Stimulated activated CD4-positive, alpha-beta T cell treated with anti-CD3 and anti-CD28 coated beads, Interleukin-4, amount 100 ng/mL, for 24 hours (primary cell): ENCODE measurements around the gene UBAP1L.
"Not testable (repeated sequence)": the region's sequence is repeated elsewhere in the genome, so short reads cannot be mapped to it uniquely, and the experiment has no call there.

Experiments used
- DNase-seq: peaks from one replicate; pipeline ENCODE4 v3.0.0-alpha.2; 2020

Gene UBAP1L

GRCh38 chr15:65115086-65115485 is at the start of gene UBAP1L:
Gene UBAP1L, minus strand, starts transcription at chr15:65115200. Its CDS starts 8,985 bp downstream, at chr15:65106215.
- no peak for DNase-seq

- DNase-seq: no peak
Observed at GRCh38 chr15:65164139-65164538, 49.1 kb upstream of the UBAP1L start.

DNA sequence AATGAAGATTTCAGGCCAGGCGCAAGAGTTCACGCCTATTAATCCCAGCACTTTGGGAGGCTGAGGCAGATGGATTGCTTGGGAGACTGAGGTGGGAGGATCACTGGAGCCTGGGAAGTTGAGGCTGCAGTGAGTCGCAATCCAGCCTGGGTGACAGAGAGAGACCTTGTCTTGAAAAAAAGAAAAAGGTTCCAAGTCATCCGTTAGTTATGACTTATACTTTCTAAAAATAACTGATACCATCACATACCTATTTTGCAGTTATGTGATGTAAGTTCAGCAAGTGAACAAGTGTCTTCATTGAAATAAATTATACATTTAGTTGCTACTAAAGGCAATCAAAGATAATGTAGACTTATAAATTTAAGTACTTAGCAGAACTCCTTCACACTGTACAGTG is 48.0 kb upstream of the UBAP1L start:
- no peak for DNase-seq

DNA sequence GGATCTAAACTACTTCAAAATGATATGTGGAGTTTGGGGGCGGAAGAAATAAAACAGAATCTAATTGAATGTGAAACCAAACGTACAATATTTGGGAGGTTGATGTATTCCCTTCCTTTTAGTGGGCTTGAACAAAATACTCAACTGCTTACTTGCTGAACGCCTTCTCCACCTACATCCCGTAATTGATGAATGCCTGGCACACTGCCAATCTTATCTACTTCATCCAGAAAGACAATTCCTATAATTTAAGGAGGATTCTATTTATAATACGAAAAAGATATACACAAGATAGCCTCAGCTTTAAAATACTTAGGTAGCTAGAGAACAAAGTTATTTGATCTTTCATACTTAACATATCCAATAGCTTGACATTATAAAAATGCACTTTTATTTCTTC is 41.7 kb upstream of the UBAP1L start:
- no peak for DNase-seq

GRCh38 chr15:65154720-65155119 is 39.7 kb upstream of the UBAP1L start:
- DNase-seq: no peak

GRCh38 chr15:65147902-65148301 is 32.9 kb upstream of the UBAP1L start:
- DNase-seq: no peak

GRCh38 chr15:65146438-65146837 is 31.4 kb upstream of the UBAP1L start:
- no peak for DNase-seq

- DNase-seq: not testable (repeated sequence)
Observed at GRCh38 chr15:65138631-65139030, 23.6 kb upstream of the UBAP1L start.

- DNase-seq: not testable (repeated sequence)
Observed at GRCh38 chr15:65137893-65138292, 22.9 kb upstream of the UBAP1L start.

DNA sequence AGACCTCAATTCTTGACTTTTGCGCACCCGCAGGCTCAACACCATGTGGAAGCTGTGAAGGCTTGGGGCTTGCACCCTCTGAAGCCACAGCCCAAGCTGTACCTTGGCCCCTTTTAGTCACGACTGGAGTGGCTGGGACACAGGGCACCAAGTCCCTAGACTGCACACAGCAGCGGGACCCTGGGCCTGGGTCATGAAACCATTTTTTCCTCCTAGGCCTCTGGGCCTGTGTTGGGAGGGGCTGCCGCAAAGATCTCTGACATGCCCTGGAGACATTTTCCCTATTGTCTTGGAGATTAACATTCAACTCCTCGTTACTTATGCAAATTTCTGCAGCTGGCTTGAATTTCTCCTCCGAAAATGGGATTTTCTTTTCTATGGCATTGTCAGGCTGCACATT is 22.1 kb upstream of the UBAP1L start:
- DNase-seq: not testable (repeated sequence)

- no peak for DNase-seq
Observed at GRCh38 chr15:65134538-65134937, 19.5 kb upstream of the UBAP1L start.

DNA sequence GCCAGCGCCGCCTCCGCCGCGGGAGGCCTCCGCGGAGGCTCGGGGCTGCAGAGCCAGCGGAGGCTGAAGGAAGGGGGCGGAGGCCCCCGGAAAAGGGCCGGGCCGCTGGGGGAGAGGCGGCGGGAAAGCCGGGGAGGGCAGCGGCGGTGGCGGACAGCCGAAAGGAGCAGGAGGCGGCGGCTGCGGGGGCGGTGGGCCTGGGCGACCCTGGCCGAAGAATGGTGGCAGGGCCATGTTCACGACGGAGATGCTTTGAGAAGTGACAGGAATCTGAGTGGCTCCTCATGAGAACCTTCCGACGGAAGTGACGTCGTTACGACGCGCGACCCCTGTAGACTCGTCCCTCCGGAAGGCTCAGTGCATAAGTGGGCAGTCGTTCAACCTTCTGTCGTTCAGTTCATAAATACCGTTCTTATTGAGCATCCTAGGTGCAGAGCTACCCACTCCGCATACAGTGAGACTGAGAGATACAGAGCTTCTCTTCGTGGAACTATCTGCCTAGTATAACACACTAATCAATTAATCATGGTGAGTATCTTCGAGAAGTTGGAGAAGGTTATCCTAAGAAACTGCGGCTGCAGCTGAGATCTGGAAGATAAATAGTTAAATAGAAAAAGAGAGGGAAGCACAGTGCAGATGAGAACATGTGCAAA is 18.7 kb upstream of the UBAP1L start, which contains the start of gene PDCD7:
TSS of gene PDCD7 (minus strand) at position 261 of the 653 bp plus-strand sequence. CDS start at position 234, 27 bp downstream.
- peak; percentile 84 for DNase-seq

DNA sequence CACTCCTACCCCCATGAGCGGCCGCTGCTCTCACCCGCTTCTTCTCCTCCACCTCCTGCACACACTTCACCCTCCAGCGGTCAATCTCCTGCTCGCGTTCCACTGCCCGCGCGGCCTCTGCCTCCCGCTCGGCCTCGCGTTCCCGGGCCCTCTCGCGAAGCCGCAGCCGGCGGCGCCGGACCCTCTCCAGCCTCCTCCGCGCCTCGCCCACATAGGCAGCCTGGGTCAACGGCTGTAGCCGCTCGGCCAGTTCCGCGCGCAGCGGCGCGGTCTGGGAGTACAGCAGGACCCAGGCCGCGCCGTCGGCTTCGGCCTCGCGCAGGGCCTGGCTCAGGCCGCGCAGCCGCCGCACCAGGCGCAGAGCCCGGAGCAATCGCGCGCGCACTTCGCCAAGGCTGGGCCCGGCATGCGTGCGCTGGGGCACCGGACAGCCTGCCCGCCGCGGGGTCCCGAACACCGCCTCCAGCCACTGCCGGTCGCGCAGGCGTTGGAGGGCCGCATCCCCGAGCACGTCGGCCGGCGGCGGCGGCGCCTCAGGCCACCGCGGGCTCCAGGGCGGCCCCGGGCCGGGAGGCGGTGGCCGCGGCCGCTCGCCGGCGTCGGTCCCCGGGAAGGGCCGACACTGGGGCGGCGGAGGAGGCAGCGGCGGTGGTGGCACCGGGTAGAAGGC is 18.0 kb upstream of the UBAP1L start:
- DNase-seq: peak; percentile 11

DNA sequence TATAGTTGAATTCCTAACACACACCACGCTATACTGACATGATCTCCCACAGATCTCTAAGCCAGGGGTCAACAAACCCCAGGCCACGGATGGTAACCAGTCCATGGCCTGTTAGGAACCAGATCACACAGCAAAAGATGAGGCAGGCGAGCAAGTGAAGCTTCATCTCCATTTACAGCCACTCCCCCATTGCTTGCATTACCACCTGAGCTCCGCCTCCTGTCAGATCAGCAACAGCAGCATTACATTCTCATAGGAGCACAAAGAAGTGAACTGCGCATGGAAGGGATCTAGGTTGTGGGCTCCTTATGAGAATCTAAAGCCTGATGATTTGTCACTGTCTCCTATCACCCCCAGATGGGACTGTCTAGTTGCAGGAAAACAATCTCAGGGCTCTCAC is 15.9 kb upstream of the UBAP1L start:
- no peak for DNase-seq

DNA sequence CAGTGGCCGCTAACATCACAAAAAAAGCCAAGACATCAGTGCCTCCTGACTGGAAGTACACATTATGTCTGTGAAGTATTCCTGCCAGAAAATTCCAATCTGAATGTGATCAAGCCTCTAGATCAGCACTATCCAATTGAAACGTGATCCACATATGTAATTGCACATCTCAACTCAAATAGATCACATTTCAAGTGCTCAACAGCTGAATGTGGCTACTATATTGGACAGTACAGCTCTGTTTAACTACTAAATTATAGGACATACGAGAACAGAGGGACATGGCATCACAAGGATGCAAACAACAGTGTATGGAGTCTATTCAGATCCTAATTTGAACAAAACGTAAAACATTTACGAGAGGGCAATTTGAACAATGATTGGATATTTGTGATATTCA is 542 bp upstream of the UBAP1L start:
- DNase-seq: no peak

DNA sequence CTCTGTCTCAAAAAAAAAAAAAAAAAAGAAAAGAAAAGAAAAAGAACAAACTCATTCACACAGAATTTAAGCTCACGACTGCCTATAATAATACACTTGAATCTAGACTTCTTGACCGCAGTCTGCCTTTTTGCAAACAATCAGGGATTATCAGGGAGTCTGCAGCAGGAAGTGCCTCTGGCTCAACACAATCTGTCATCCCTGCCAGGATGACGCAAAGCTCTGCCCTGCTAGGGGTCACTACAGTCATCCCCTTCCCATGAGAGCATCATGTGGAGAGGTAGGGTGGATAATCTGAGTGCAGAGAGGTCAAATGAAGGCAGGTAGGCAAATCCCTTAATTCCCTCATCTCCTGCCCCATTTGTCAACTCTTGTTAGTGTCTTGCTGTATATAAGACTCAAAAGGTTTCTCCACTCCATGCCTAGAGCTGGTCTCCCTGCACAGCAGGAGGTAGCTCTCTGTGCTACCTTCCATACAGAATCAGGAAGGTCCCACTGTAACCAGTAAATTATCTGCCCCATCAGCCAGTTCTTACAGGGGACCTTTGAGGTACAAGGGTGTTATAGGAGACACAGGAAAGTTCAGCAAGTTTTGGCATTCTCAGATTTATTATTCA is 4.2 kb downstream of the UBAP1L start:
- DNase-seq: no peak

DNA sequence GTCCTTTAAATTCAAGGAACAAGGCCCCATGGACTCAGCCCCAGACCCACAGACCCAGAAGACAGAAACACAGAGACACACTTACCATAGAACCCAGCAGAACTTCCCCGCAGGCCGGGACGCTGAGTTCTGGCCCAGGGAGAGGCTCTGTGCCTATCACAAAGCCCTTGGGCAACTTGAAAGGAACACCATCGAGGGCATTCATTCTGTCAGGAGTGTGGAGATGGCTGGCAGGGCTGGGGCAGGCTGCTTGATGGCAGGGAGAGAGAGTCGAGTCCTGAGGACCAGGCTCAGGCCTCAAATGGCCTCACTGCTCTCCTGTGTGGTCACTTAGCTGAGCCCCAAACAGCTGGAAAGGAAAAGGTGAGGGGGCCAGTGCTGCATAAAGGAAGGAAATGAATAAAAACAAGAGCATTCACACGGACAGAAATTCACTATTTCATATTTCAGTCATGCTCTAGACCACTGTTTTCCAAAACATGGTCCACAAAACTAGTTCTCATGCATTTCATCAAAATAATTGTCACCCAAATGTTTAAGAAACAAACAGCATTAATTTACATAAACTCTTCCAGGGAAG is 8.9 kb downstream of the UBAP1L start:
- no peak for DNase-seq

GRCh38 chr15:65105038-65105437 is 10.0 kb downstream of the UBAP1L start:
- DNase-seq: no peak

DNA sequence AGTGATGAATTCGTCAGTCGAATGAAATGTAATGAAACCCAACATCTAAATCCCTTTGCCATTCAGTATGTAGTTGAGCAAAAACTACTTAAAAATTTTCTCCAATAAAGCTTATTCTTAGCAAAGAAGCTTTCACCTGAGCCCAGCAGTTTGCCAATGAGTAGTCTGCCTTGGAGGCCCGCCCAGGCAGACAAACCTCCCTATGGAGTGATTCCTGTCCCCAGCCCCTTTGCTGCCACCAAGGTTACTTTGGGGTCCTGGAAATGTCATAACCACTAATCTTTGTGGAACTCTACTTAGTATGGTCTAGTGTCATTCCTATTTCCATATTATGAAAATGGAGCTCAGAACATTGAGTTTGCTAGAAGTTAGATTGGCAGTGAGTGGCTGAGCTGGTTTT is 12.1 kb downstream of the UBAP1L start:
- DNase-seq: no peak

DNA sequence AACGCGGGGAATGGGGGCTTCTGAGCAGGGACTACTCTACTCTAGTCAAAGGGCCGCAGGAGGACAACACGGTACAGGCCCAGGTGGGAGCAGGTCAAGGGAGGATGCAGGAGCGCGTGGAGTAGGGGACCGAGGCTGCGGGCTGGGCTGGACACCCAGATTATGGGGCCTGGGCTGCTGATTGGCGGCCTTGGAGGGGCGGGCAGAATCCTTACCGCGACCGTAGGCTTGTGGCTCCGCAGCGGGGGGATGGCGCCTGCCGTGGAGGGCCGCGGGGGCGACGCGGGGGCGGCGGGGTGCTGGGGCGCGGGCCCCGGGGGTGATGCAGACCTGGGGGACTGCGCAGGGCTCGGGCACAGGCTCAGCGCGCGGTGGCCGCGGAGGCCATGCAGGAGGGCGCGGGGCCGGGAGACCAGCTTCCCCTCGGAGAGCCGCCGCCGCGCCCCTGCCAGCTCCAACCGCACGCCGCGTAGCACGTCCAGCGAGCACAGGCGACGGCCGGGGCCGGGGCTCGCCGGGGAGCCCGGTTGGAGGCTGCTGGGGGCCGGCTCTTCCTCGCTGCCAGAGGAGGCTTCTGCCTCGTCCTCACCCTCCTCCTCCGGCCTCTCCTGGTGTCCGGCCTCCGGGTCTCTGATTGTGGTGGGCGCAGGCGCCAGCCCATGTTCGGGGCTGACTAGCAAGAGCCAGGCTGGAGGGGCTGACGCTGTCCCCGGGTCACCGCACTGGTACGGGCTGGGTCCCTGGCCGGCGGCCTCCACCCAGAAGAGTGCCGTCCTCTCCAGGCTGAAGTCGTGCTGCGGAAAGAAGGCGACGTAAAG is 12.9 kb downstream of the UBAP1L start:
- no peak for DNase-seq

DNA sequence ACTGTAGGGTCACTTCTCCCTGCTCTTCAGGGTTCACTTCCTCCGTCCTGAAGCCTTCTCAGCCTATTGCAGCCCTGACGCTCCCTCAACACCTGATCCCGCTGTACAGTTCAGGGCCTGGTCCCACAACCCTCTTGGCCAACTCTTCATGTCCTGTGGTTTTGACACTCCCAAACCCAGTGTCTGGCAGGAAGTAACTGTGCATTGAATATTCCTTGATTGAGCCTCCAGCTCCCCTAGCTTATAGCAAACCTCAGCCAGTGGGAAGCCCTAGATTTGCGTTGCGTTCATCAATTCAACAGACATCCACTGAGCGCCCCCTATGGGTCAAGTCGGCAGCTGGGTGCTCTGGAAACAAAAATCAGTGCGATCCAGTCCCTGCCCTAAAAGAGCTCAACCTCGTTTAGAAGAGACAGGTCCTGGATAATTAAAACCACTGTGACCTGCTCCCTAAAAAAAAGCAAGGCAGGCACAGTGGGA is 13.5 kb downstream of the UBAP1L start:
- peak; percentile 55 for DNase-seq

DNA sequence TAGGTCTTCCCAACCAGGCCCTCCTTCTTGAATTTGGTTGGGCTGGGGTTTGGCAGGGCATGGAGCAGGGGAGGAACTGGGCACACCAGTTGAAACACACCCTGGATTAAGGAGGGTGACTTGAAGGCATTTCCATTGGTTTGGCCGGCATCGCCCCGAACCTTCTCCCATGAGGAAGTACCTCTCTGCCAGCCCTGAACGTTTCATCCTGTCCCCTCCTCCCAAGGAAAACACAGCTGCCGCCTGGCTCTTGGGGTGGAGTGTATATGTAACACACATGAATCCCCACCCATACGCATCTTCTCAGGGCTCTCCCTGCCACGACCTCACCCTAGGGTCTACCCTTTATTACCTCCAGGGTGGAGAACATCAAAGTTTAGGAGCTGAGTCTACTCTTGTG is 14.6 kb downstream of the UBAP1L start:
- DNase-seq: no peak

- DNase-seq: not testable (repeated sequence)
Observed at GRCh38 chr15:65099801-65100200, 15.2 kb downstream of the UBAP1L start.
